Measurements from ENCODE around the gene WDFY4.

WDFY4 gene

DNA sequence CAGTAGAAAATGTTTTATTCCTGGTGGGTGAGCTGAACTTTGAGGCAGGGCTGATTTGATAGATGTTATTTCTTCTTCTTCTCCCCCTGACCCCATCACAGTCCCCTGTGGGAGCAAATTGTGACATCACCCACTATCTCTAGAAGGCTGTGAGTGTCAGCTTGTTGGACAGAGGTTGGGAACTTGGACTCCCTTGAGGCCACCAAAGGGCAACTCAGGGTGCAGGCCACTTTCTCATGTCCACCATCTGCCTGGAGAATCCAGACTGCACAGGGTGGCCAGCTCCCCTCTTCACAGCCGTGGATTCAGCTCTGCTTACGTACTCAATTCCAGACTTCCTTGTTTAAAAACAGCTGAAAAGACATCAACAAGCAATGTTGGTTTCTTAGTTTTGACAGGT is 151.9 kb downstream of the WDFY4 start:
- POLR2A ChIA-PET: no interaction called here
- no peaks in the 10 kb centered on the region for H3K9me3 ChIP-seq (ENCODE audit: control insufficient read depth, insufficient read depth, low read depth, low read length)
- no peak for TF ChIP-seq ZNF776 (tag by site-specific recombination; IDR thresholded peaks at IDR 0.05; ENCODE audit: borderline replicate concordance)
- TF ChIP-seq ZNF707 (tag by site-specific recombination; IDR thresholded peaks at IDR 0.05): no peak
- no peak for TF ChIP-seq ZNF416 (tag by site-specific recombination; IDR thresholded peaks at IDR 0.05)
- TF ChIP-seq BCL11B (tag by site-specific recombination; IDR thresholded peaks at IDR 0.05; ENCODE audit: low read depth): no peak
- no peak for TF ChIP-seq ZFP37 (tag by site-specific recombination; IDR thresholded peaks at IDR 0.05)
- no peak for TF ChIP-seq ZBTB21 (tag by site-specific recombination; IDR thresholded peaks at IDR 0.05)
- H3K27ac ChIP-seq (ENCODE audit: extremely low read depth, low read depth, low read length): no peak overlapping the region
- no peak overlapping the region for H3K4me3 ChIP-seq (ENCODE audit: low read depth, low read length)
- CTCF ChIA-PET: no interaction called here
- H3K36me3 ChIP-seq (ENCODE audit: control insufficient read depth in 2 of 2, insufficient read depth in 1 of 2, low read length in 2 of 2): no peaks in the 10 kb centered on the region
- H3K4me1 ChIP-seq (ENCODE audit: control insufficient read depth, insufficient read depth, low read length): no peaks in the 10 kb centered on the region

DNA sequence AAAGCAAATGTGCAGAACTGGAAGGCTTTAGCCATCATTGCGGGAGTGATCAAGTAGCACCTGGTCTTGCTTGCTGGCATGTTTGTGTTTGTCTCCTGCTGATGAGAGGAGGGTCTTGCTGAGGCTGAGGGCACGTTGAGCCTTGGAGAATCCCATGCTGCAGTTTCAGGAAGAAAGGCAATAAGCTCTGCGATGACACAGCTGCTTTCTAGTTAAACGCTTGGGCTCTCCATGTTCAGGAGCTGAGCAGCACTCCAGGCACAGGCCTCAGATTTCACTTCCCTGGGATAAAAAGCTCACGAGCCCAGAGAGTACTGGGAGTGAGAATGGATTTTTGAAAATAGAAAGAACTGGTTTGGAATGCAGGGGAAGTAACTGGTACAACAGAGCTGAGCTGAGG is 154.2 kb downstream of the WDFY4 start:
- no peak for TF ChIP-seq ZBTB48 (tag by site-specific recombination; IDR thresholded peaks at IDR 0.05)
- no peak for TF ChIP-seq ZNF501 (tag by site-specific recombination; IDR thresholded peaks at IDR 0.05)
- no peak for TF ChIP-seq FEZF1 (tag by site-specific recombination; IDR thresholded peaks at IDR 0.05)
- TF ChIP-seq ZNF169 (tag by site-specific recombination; IDR thresholded peaks at IDR 0.05): no peak
- TF ChIP-seq, protein P1, sequence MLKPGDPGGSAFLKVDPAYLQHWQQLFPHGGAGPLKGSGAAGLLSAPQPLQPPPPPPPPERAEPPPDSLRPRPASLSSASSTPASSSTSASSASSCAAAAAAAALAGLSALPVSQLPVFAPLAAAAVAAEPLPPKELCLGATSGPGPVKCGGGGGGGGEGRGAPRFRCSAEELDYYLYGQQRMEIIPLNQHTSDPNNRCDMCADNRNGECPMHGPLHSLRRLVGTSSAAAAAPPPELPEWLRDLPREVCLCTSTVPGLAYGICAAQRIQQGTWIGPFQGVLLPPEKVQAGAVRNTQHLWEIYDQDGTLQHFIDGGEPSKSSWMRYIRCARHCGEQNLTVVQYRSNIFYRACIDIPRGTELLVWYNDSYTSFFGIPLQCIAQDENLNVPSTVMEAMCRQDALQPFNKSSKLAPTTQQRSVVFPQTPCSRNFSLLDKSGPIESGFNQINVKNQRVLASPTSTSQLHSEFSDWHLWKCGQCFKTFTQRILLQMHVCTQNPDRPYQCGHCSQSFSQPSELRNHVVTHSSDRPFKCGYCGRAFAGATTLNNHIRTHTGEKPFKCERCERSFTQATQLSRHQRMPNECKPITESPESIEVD (tag by site-specific recombination; IDR thresholded peaks at IDR 0.05): no peak
- TF ChIP-seq ZFHX2 (tag by site-specific recombination; conservative IDR thresholded peaks at IDR 0.05): no peak
- TF ChIP-seq SCRT1 (tag by site-specific recombination; IDR thresholded peaks at IDR 0.05; ENCODE audit: borderline replicate concordance): no peak
- no peak for TF ChIP-seq MEIS1 (CRISPR knock-in tag; IDR thresholded peaks at IDR 0.05; ENCODE audit: borderline replicate concordance)
- TF ChIP-seq ZNF423 (tag by site-specific recombination; IDR thresholded peaks at IDR 0.05): no peak
- TF ChIP-seq, protein P2, sequence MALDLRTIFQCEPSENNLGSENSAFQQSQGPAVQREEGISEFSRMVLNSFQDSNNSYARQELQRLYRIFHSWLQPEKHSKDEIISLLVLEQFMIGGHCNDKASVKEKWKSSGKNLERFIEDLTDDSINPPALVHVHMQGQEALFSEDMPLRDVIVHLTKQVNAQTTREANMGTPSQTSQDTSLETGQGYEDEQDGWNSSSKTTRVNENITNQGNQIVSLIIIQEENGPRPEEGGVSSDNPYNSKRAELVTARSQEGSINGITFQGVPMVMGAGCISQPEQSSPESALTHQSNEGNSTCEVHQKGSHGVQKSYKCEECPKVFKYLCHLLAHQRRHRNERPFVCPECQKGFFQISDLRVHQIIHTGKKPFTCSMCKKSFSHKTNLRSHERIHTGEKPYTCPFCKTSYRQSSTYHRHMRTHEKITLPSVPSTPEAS (tag by site-specific recombination; IDR thresholded peaks at IDR 0.05): no peak
- no peak for TF ChIP-seq ZNF366 (tag by site-specific recombination; conservative IDR thresholded peaks at IDR 0.05)
- TF ChIP-seq ZNF610 (tag by site-specific recombination; IDR thresholded peaks at IDR 0.05; ENCODE audit: borderline replicate concordance): no peak
- no peak for TF ChIP-seq ZNF266 (tag by site-specific recombination; IDR thresholded peaks at IDR 0.05; ENCODE audit: low read depth)
- TF ChIP-seq SP7 (tag by site-specific recombination; IDR thresholded peaks at IDR 0.05): no peak
- no peak for TF ChIP-seq KLF16 (tag by site-specific recombination; IDR thresholded peaks at IDR 0.05)
- TF ChIP-seq ZNF426 (tag by site-specific recombination; IDR thresholded peaks at IDR 0.05): no peak
- ChIA-PET POLR2A (no interaction called here), CTCF (no interaction called here)
- Histone ChIP-seq H3K27ac (ENCODE audit: extremely low read depth, low read depth, low read length) (no peak overlapping the region), H3K4me1 (ENCODE audit: control insufficient read depth, insufficient read depth, low read length) (no peaks in the 10 kb centered on the region), H3K36me3 (ENCODE audit: control insufficient read depth in 2 of 2, insufficient read depth in 1 of 2, low read length in 2 of 2) (no peaks in the 10 kb centered on the region), H3K9me3 (ENCODE audit: control insufficient read depth, insufficient read depth, low read depth, low read length) (no peaks in the 10 kb centered on the region), H3K4me3 (ENCODE audit: low read depth, low read length) (no peak overlapping the region)

Data from HEK293 (cell line).